ENCODE measurements around the gene MRPL42. TPM values are rescaled to one million over a fixed set of nuclear protein-coding genes. Genes with fewer than 3 reads are reported as not detected.
"Not testable (repeated sequence)": the region's sequence is repeated elsewhere in the genome, so short reads cannot be mapped to it uniquely, and the experiment has no call there.

MRPL42 gene
- total RNA-seq: 91.7 TPM

- DNase-seq (ENCODE audit: low spot score in 2 of 2) (peak; percentile 45 to 57), FAIRE-seq (no peak)
Observed at GRCh38 chr12:93467351-93468007, at the start of gene MRPL42. Gene MRPL42, plus strand, starts transcription at chr12:93467514. Its CDS starts 1,772 bp downstream, at chr12:93469286.

GRCh38 chr12:93417967-93418480 lies 49.3 kb upstream of the MRPL42 start:
- FAIRE-seq: no peak
- no peak for DNase-seq (ENCODE audit: low spot score in 2 of 2)

GRCh38 chr12:93419388-93420034 lies 47.8 kb upstream of the MRPL42 start:
- no peak for FAIRE-seq
- DNase-seq (ENCODE audit: low spot score in 2 of 2): no peak

GRCh38 chr12:93422050-93422449 lies 45.3 kb upstream of the MRPL42 start:
- FAIRE-seq (no peak), DNase-seq (ENCODE audit: low spot score in 2 of 2) (no peak)

GRCh38 chr12:93425736-93426411 lies 41.4 kb upstream of the MRPL42 start:
- FAIRE-seq: no peak
- no peak for DNase-seq (ENCODE audit: low spot score in 2 of 2)

- no peak for FAIRE-seq
- no peak for DNase-seq (ENCODE audit: low spot score in 2 of 2)
Observed at GRCh38 chr12:93426412-93426805, 40.9 kb upstream of the MRPL42 start.

GRCh38 chr12:93427779-93428564 lies 39.3 kb upstream of the MRPL42 start:
- no peak for FAIRE-seq
- no peak for DNase-seq (ENCODE audit: low spot score in 2 of 2)

- DNase-seq (ENCODE audit: low spot score in 2 of 2): no peak
- no peak for FAIRE-seq
Observed at GRCh38 chr12:93429448-93429847, 37.9 kb upstream of the MRPL42 start.

GRCh38 chr12:93429852-93430251 lies 37.5 kb upstream of the MRPL42 start:
- no peak for FAIRE-seq

GRCh38 chr12:93430280-93430679 lies 37.0 kb upstream of the MRPL42 start:
- DNase-seq (ENCODE audit: low spot score in 2 of 2) (no peak), FAIRE-seq (no peak)

More at GRCh38 chr12:93429852-93430251, 37.5 kb upstream of the MRPL42 start:
- DNase-seq (ENCODE audit: low spot score in 2 of 2): no peak

GRCh38 chr12:93432031-93432430 lies 35.3 kb upstream of the MRPL42 start:
- not testable (repeated sequence) for DNase-seq (ENCODE audit: low spot score in 2 of 2); FAIRE-seq

GRCh38 chr12:93434256-93434865 lies 33.0 kb upstream of the MRPL42 start:
- FAIRE-seq: no peak
- no peak for DNase-seq (ENCODE audit: low spot score in 2 of 2)

- DNase-seq (ENCODE audit: low spot score in 2 of 2) (no peak), FAIRE-seq (no peak)
Observed at GRCh38 chr12:93438266-93439050, 28.9 kb upstream of the MRPL42 start.

- no peak for FAIRE-seq
- no peak for DNase-seq (ENCODE audit: low spot score in 2 of 2)
Observed at GRCh38 chr12:93440043-93440835, 27.1 kb upstream of the MRPL42 start.

GRCh38 chr12:93441081-93441616 lies 26.2 kb upstream of the MRPL42 start:
- DNase-seq (ENCODE audit: low spot score in 2 of 2) (peak; percentile 40 to 44), FAIRE-seq (no peak)

- peak; percentile 96 to 98 for DNase-seq (ENCODE audit: low spot score in 2 of 2)
- FAIRE-seq: no peak
Observed at GRCh38 chr12:93441617-93442410, 25.5 kb upstream of the MRPL42 start, which contains the start of gene UBE2N. Gene UBE2N, minus strand, starts transcription at chr12:93441947. Its CDS starts 63 bp downstream, at chr12:93441884.
